Esophagus muscularis mucosa (tissue), 4 donors: Measurements from ENCODE around the gene MRLN. TPM values are rescaled to one million over a fixed set of nuclear protein-coding genes. Genes with fewer than 3 reads are reported as not detected.
"Not testable (repeated sequence)": the region's sequence is repeated elsewhere in the genome, so short reads cannot be mapped to it uniquely, and the experiment has no call there.

Source experiments
- DNase-seq: peaks from one replicate; pipeline ENCODE4 v3.0.0-alpha.2; 2017; ENCODE audit errors: extremely low spot score
- H3K27ac ChIP-seq, 4 donors: fragments of 200-600 bp; sonication (generic); replicated peaks in 1 of 4; 1 replicate in 3 of 4; 2 replicates in 1 of 4; pipeline ENCODE4 v1.5.1; 2016 to 2019; ENCODE audit warnings: mild to moderate bottlenecking in 1 of 4
- H3K27me3 ChIP-seq, 4 donors: fragments of 200-600 bp; sonication (generic); one replicate each; pipeline versions ENCODE4 v1.5.1 to v1.6.0; 2016 to 2019
- H3K36me3 ChIP-seq, 4 donors: fragments of 200-600 bp; sonication (generic); one replicate each; pipeline ENCODE4 v1.5.1; 2016 to 2019
- H3K4me1 ChIP-seq, 4 donors: fragments of 200-600 bp; sonication (generic); one replicate each; pipeline ENCODE4 v1.5.1; 2016 to 2019
- H3K4me3 ChIP-seq, 4 donors: fragments of 200-600 bp; sonication (generic); 1 replicate in 2 of 4; 2 replicates in 2 of 4; pipeline ENCODE4 v1.5.1; 2016 to 2019; ENCODE audit warnings: mild to moderate bottlenecking in 4 of 4, moderate library complexity in 1 of 4
- H3K9me3 ChIP-seq, 4 donors: fragments of 200-600 bp; sonication (generic); 1 replicate in 3 of 4; 2 replicates in 1 of 4; pipeline ENCODE4 v1.5.1; 2016 to 2019
- CTCF ChIP-seq, 3 experiments: fragments of 200-600 bp in 2 of 3; fragments of 450-650 bp in 1 of 3; sonication (generic) in 2 of 3; IDR thresholded peaks; one replicate each; pipeline ENCODE4 v1.5.1; 2017 to 2019; ENCODE audit warnings: antibody characterized with exemption in 3 of 3, mild to moderate bottlenecking in 2 of 3, moderate library complexity in 1 of 3
- EP300 ChIP-seq: sonication (generic); formaldehyde crosslinking; IDR thresholded peaks from one replicate; pipeline ENCODE4 v1.6.1; 2017; ENCODE audit warnings: antibody characterized with exemption
- POLR2A ChIP-seq: fragments of 450-650 bp; IDR thresholded peaks from one replicate; pipeline ENCODE4 v1.6.1; 2017; ENCODE audit warnings: antibody characterized with exemption, moderate library complexity, mild to moderate bottlenecking, low read depth
- POLR2AphosphoS5 ChIP-seq, 2 donors: sonication (generic); formaldehyde crosslinking; IDR thresholded peaks; one replicate each; pipeline ENCODE4 v1.6.1; 2017; ENCODE audit warnings: antibody characterized with exemption in 2 of 2
- WGBS: methylation state at CpG from one replicate; pipeline ENCODE4 v1.1.5; 2018; 5-methylcytosine and 5-hydroxymethylcytosine counted together
- intact Hi-C: fragments of 100-400 bp; cut with DNase I; formaldehyde crosslinking; loops from one replicate; pipeline ENCODE4 v1.15.1; 2023
- total RNA-seq, 4 donors: library from RNA; depleted of rRNA; stranded (reverse); fragments of >200 nt; gene quantifications; one replicate each; pipeline versions ENCODE4 v1.1.0 to v1.2.1, GENCODE V29; 2016

MRLN gene
- total RNA-seq, 4 donors from 2014 or later = not detected

- Histone ChIP-seq H3K4me3 (no peak overlapping the region), H3K36me3 (no peaks in the 10 kb centered on the region), H3K4me1 (no peaks in the 10 kb centered on the region), H3K9me3 (no peaks in the 10 kb centered on the region), H3K27ac (no peak overlapping the region), H3K27me3 (no peaks in the 10 kb centered on the region)
- TF ChIP-seq EP300 (no peak), CTCF (IDR thresholded peaks at IDR 0.05) (no peak), POLR2AphosphoS5 (IDR thresholded peaks at IDR 0.05) (no peak), POLR2A (no peak)
- no peak for DNase-seq
- WGBS = 81% methylated on average over 2 of the region's 2 CpGs
- intact Hi-C loops = no loop called here
These were observed 8.0 kb downstream of the MRLN start for GRCh38 chr10:59745163-59745650.

- H3K36me3 ChIP-seq, H3K27ac ChIP-seq, H3K4me3 ChIP-seq, DNase-seq, H3K9me3 ChIP-seq, intact Hi-C loops, H3K27me3 ChIP-seq, H3K4me1 ChIP-seq: not testable (repeated sequence)
- WGBS = 64% methylated on average over 6 of the region's 6 CpGs
These were observed 8.5 kb downstream of the MRLN start for GRCh38 chr10:59744762-59745161.

- H3K27me3 ChIP-seq, H3K4me1 ChIP-seq, DNase-seq, H3K4me3 ChIP-seq, H3K36me3 ChIP-seq, H3K27ac ChIP-seq, H3K9me3 ChIP-seq, intact Hi-C loops: not testable (repeated sequence)
- 95% methylated on average over 17 of the region's 32 CpGs for WGBS
These were observed 9.1 kb downstream of the MRLN start for GRCh38 chr10:59744156-59744555.

- Histone ChIP-seq H3K4me1 (no peaks in the 10 kb centered on the region), H3K9me3 (no peaks in the 10 kb centered on the region), H3K27me3 (no peaks in the 10 kb centered on the region), H3K36me3 (no peaks in the 10 kb centered on the region), H3K4me3 (no peak overlapping the region), H3K27ac (no peak overlapping the region)
- intact Hi-C loops = no loop called here
- 96% methylated on average over 5 of the region's 5 CpGs for WGBS
- TF ChIP-seq EP300 (no peak), CTCF (IDR thresholded peaks at IDR 0.05) (no peak), POLR2A (no peak), POLR2AphosphoS5 (IDR thresholded peaks at IDR 0.05) (no peak)
- no peak for DNase-seq
These were observed 11.7 kb downstream of the MRLN start for GRCh38 chr10:59741583-59741982.

GRCh38 chr10:59741048-59741447, 12.2 kb downstream of the MRLN start:
- no peaks in the 10 kb centered on the region for H3K36me3 ChIP-seq
- H3K4me1 ChIP-seq = no peaks in the 10 kb centered on the region
- intact Hi-C loops = no loop called here
- no peak for TF ChIP-seq POLR2A
- no peak for TF ChIP-seq CTCF (IDR thresholded peaks at IDR 0.05)
- H3K27ac ChIP-seq = no peak overlapping the region
- H3K27me3 ChIP-seq = no peaks in the 10 kb centered on the region
- no peaks in the 10 kb centered on the region for H3K9me3 ChIP-seq
- no peak overlapping the region for H3K4me3 ChIP-seq
- no peak for DNase-seq

GRCh38 chr10:59736749-59737148, 16.5 kb downstream of the MRLN start:
- Histone ChIP-seq H3K9me3 (no peaks in the 10 kb centered on the region), H3K27me3 (no peaks in the 10 kb centered on the region), H3K4me1 (no peaks in the 10 kb centered on the region), H3K36me3 (no peaks in the 10 kb centered on the region), H3K27ac (no peak overlapping the region), H3K4me3 (no peak overlapping the region)
- DNase-seq = no peak
- intact Hi-C loops = no loop called here
- TF ChIP-seq POLR2AphosphoS5 (IDR thresholded peaks at IDR 0.05) = no peak
- no peak for TF ChIP-seq POLR2A
- 94% methylated on average over 1 of the region's 1 CpG for WGBS
